GM18511 (cell line): ENCODE results near the gene EIF2B1.

Source experiments
- ATAC-seq: cut with Tn5 transposase; IDR thresholded peaks from one replicate; pipeline ENCODE4 v1.9.1; 2021; ENCODE audit warnings: mild to moderate bottlenecking, moderate library complexity; ENCODE audit not compliant: unreplicated experiment

EIF2B1 gene

GRCh38 chr12:123572391-123572790 lies 61.1 kb downstream of the EIF2B1 start:
- ATAC-seq = no peak

DNA sequence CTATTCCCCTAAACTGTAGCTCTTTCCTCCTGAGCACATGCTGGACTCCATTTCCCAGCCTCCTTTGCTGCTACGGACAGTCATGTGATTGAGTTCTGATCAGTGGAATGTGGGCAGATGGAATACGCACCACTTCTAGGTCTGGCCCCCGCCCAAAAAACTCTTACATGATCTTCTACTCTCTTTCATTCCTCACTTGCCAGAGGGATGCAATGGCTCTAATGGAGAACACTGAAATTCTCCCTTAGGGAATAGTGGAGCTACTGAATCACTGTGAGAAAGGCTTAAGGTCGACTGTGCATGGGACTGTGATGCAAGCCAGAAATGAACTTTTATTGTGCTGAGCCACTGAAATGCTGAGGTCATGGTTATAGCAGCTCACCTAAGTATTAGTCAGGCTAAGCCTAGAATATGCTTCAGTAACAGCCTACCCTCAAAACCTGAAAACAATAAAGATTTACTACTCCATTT lies 62.1 kb downstream of the EIF2B1 start:
- no peak for ATAC-seq
